Loucy (cell line): ENCODE results near the gene MED29.

Experiments used
- H2AFZ ChIP-seq: fragments of 200-600 bp; sonication (generic); 2 replicates; pipeline ENCODE4 v1.6.0; 2016; ENCODE audit warnings: antibody characterized with exemption, mild to moderate bottlenecking, low read length, moderate library complexity
- H3F3A ChIP-seq: fragments of 200-600 bp; 2 replicates; pipeline ENCODE4 v1.6.0; 2016; ENCODE audit warnings: antibody characterized with exemption, low read depth, mild to moderate bottlenecking
- H3K27me3 ChIP-seq: fragments of 200-600 bp; sonication (generic); 2 replicates; pipeline ENCODE4 v1.6.1; 2014; ENCODE audit warnings: low read length, mild to moderate bottlenecking; ENCODE audit not compliant: insufficient read depth, poor library complexity, severe bottlenecking
- H3K36me3 ChIP-seq: fragments of 200-600 bp; sonication (generic); 2 replicates; pipeline ENCODE4 v1.6.1; 2016; ENCODE audit warnings: low read length; ENCODE audit not compliant: insufficient read depth
- H3K4me1 ChIP-seq: fragments of 200-600 bp; sonication (generic); 2 replicates; pipeline ENCODE4 v1.5.1; 2014; ENCODE audit warnings: low read length, mild to moderate bottlenecking; ENCODE audit not compliant: insufficient read depth, poor library complexity, severe bottlenecking
- H3K4me2 ChIP-seq: fragments of 200-600 bp; sonication (generic); 2 replicates; pipeline ENCODE4 v1.6.0; 2014; ENCODE audit warnings: antibody characterized with exemption, low read length, low read depth, mild to moderate bottlenecking; ENCODE audit not compliant: poor library complexity, severe bottlenecking
- H3K4me3 ChIP-seq: fragments of 200-600 bp; sonication (generic); 2 replicates; pipeline ENCODE4 v1.5.1; 2014; ENCODE audit warnings: low read length, mild to moderate bottlenecking, mixed read lengths; ENCODE audit not compliant: poor library complexity, severe bottlenecking
- H3K79me2 ChIP-seq: fragments of 200-600 bp; sonication (generic); 2 replicates; pipeline ENCODE4 v1.6.1; 2014; ENCODE audit warnings: low read length; ENCODE audit not compliant: insufficient read depth
- H3K9ac ChIP-seq: fragments of 200-600 bp; sonication (generic); 2 replicates; pipeline ENCODE4 v1.6.0; 2014; ENCODE audit warnings: mild to moderate bottlenecking, low read depth, low read length, moderate library complexity; ENCODE audit not compliant: poor library complexity, severe bottlenecking
- H3K9me2 ChIP-seq: fragments of 200-600 bp; sonication (generic); replicated peaks from 2 replicates; pipeline ENCODE4 v1.6.1; 2016; ENCODE audit warnings: low read depth, low read length, mixed read lengths
- H3K9me3 ChIP-seq: fragments of 200-600 bp; sonication (generic); 2 replicates; pipeline ENCODE4 v1.6.1; 2014; ENCODE audit warnings: mild to moderate bottlenecking, antibody characterized with exemption, low read length, low read depth; ENCODE audit not compliant: insufficient read depth
- H4K20me1 ChIP-seq: fragments of 200-600 bp; sonication (generic); 2 replicates; pipeline ENCODE4 v1.6.0; 2014; ENCODE audit warnings: antibody characterized with exemption, low read length, mild to moderate bottlenecking; ENCODE audit not compliant: insufficient read depth, poor library complexity, severe bottlenecking
- EZH2phosphoT487 ChIP-seq: fragments of 200-600 bp; IDR thresholded peaks from 2 replicates; pipeline ENCODE4 v1.6.1; 2018; ENCODE audit warnings: antibody characterized with exemption, mild to moderate bottlenecking, moderate library complexity, borderline replicate concordance
- TF ChIP-seq, protein P1 (sequence below): fragments of 200-600 bp; sonication (generic); conservative IDR thresholded peaks from 2 replicates; pipeline ENCODE4 v1.5.1; 2014; ENCODE audit warnings: mild to moderate bottlenecking, antibody characterized with exemption, low read length

The MED29 gene

DNA sequence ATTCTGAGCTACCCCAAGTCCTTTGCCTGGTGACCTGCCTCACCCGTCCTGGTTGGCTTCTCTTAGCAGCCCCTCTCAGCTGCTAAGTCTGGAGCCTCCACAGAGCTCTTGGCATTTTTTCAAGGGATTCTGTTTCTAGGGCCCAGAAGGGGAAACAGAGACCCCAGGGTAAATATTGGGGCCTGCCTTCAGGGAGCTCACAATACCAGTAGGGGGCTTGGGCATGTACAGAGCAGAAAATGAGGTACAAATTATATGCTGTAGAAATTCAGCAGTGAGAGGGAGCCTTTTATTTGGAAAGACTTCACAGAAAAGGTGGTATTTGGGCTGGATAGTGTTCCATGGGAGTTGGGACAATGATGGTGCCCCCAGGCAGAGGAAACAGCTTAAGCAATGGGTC, 45.2 kb upstream of the MED29 start:
- no peak for TF ChIP-seq EZH2phosphoT487
- TF ChIP-seq, protein P1, sequence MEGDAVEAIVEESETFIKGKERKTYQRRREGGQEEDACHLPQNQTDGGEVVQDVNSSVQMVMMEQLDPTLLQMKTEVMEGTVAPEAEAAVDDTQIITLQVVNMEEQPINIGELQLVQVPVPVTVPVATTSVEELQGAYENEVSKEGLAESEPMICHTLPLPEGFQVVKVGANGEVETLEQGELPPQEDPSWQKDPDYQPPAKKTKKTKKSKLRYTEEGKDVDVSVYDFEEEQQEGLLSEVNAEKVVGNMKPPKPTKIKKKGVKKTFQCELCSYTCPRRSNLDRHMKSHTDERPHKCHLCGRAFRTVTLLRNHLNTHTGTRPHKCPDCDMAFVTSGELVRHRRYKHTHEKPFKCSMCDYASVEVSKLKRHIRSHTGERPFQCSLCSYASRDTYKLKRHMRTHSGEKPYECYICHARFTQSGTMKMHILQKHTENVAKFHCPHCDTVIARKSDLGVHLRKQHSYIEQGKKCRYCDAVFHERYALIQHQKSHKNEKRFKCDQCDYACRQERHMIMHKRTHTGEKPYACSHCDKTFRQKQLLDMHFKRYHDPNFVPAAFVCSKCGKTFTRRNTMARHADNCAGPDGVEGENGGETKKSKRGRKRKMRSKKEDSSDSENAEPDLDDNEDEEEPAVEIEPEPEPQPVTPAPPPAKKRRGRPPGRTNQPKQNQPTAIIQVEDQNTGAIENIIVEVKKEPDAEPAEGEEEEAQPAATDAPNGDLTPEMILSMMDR = peak; percentile 60
- Histone ChIP-seq H3K4me1 (peaks cover 56% of the 10 kb centered on the region), H3K9me2 (no peaks in the 10 kb centered on the region), H3K79me2 (peaks cover 74% of the 10 kb centered on the region), H3K27me3 (no peaks in the 10 kb centered on the region), H3K36me3 (peaks cover 3% of the 10 kb centered on the region; the same call in 1 of the 2 replicates), H3K4me2 (peak overlapping the region; percentile 100), H3K9me3 (no peaks in the 10 kb centered on the region), H2AFZ (no peak overlapping the region), H3K4me3 (peak overlapping the region; percentile 92), H4K20me1 (peaks cover 50% of the 10 kb centered on the region), H3F3A (no peaks in the 10 kb centered on the region), H3K9ac (peak overlapping the region; percentile 93)

DNA sequence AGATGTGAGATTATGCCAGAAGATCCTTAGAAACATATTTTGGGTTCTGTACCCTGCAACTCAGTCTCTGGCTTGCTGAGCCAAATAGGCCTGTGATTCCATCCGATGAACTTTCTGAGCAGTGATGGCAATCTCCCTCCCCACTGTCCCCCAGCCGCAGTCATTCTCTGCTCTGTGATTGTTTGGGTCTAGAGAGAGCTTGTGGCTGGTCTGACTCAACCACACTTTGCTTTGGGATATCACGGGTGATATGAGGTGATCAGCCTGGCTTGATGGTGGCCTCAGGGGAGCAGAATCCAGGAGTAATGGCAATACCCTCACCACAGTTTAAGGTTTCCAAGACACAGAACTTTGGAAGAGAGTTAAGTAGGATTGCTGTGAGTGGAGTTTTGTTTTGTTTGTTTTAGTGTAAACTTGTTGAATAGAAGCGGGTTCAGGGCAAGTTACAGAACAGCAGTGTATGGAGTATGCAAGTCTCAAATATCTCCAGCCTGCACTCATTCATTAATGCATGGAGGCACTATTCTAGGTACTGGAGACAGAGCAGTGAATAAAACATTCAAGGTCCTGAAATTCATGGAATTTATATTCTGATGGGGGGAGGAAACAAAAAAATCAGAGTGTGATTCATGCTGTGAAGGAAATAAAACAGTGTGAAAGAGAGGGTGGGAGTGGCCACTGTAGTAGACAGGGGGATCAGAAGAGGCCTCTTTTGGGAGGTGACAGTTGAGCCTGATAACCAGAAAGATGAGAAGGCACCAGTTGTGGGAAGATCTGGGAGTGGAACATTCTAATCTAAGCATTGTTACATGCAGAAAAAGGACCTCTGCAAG, 43.6 kb upstream of the MED29 start:
- H3K9ac ChIP-seq = peak overlapping the region; percentile 25
- peak overlapping the region; percentile 100 for H3K4me2 ChIP-seq
- no peaks in the 10 kb centered on the region for H3K9me2 ChIP-seq
- peaks cover 56% of the 10 kb centered on the region for H3K4me1 ChIP-seq
- H4K20me1 ChIP-seq = peaks cover 57% of the 10 kb centered on the region
- H3K4me3 ChIP-seq = no peak overlapping the region
- H3K27me3 ChIP-seq = no peaks in the 10 kb centered on the region
- peaks cover 10% of the 10 kb centered on the region; the same call in 1 of the 2 replicates for H3K36me3 ChIP-seq
- H3K79me2 ChIP-seq = peaks cover 67% of the 10 kb centered on the region
- H2AFZ ChIP-seq = no peak overlapping the region
- H3F3A ChIP-seq = no peaks in the 10 kb centered on the region
- TF ChIP-seq, protein P1 = no peak
- TF ChIP-seq EZH2phosphoT487 = no peak
- H3K9me3 ChIP-seq = no peaks in the 10 kb centered on the region

DNA sequence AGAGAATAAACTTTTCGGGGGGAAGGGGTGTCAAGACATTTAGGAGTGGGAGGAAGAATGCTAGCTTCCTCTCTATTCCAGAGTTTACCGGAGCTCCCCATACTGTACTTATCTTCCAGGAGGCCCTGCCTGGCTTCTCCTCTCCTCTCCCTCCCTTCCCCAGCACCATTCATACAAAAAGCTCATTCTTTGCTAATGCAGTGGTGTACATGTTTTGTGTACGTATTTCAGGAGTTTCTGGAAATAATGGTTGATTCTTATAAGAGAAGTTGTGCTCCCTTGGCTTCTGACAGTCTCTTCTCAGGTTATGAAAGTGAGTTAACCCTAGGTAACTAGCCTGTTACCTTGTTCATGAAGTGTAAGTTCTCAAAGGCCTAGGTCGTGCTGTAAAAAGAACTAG, 41.9 kb upstream of the MED29 start:
- H3K36me3 ChIP-seq = peaks cover 19% of the 10 kb centered on the region; the same call in 1 of the 2 replicates
- TF ChIP-seq EZH2phosphoT487 = no peak
- TF ChIP-seq, protein P1 = no peak

More for the DNA sequence above, 41.9 kb upstream of the MED29 start:
- H3F3A ChIP-seq = no peaks in the 10 kb centered on the region
- peaks cover 49% of the 10 kb centered on the region for H3K79me2 ChIP-seq
- peaks cover 39% of the 10 kb centered on the region for H4K20me1 ChIP-seq
- H2AFZ ChIP-seq = no peak overlapping the region
- no peaks in the 10 kb centered on the region for H3K27me3 ChIP-seq
- H3K9ac ChIP-seq = peak overlapping the region; percentile 25
- H3K4me2 ChIP-seq = no peak overlapping the region
- H3K9me3 ChIP-seq = no peaks in the 10 kb centered on the region
- H3K4me1 ChIP-seq = peaks cover 42% of the 10 kb centered on the region
- H3K9me2 ChIP-seq = no peaks in the 10 kb centered on the region
- H3K4me3 ChIP-seq = no peak overlapping the region
